ENCODE data around the gene ZBTB38.

Gene ZBTB38

GRCh38 chr3:141407825-141408224 lies 39.5 kb downstream of the ZBTB38 start:
- no peak for DNase-seq

- no peak for DNase-seq
Observed at GRCh38 chr3:141408596-141408995, 40.3 kb downstream of the ZBTB38 start.

GRCh38 chr3:141409940-141410241 lies 41.6 kb downstream of the ZBTB38 start:
- no peak for DNase-seq

GRCh38 chr3:141410408-141410807 lies 42.1 kb downstream of the ZBTB38 start:
- no peak for DNase-seq

- no peak for DNase-seq
Observed at GRCh38 chr3:141410846-141411245, 42.5 kb downstream of the ZBTB38 start.

GRCh38 chr3:141411251-141411771 lies 43.0 kb downstream of the ZBTB38 start:
- no peak for DNase-seq

GRCh38 chr3:141412087-141412935 lies 44.0 kb downstream of the ZBTB38 start:
- DNase-seq, result peak; percentile 31

GRCh38 chr3:141412936-141413354 lies 44.6 kb downstream of the ZBTB38 start:
- no peak for DNase-seq

- no peak for DNase-seq
Observed at GRCh38 chr3:141413391-141413790, 45.1 kb downstream of the ZBTB38 start.

GRCh38 chr3:141413801-141414689 lies 45.7 kb downstream of the ZBTB38 start:
- no peak for DNase-seq

- DNase-seq, result no peak
Observed at GRCh38 chr3:141414800-141415462, 46.6 kb downstream of the ZBTB38 start.

GRCh38 chr3:141415953-141416352 lies 47.6 kb downstream of the ZBTB38 start:
- DNase-seq, result no peak

Data from NCI-H2107 (cell line).